Mucosa of stomach (tissue), 1 donor: Measurements from ENCODE around the gene FAM98B.

Experiments
- H3K27me3 ChIP-seq: one replicate; pipeline ENCODE4 v1.7.0; 2013; ENCODE audit warnings: mild to moderate bottlenecking, low read length; ENCODE audit not compliant: control insufficient read depth, insufficient read depth
- H3K36me3 ChIP-seq: one replicate; pipeline ENCODE4 v1.7.0; 2013; ENCODE audit warnings: low read length; ENCODE audit not compliant: control insufficient read depth, insufficient read depth
- H3K4me1 ChIP-seq: one replicate; pipeline ENCODE4 v1.7.0; 2013; ENCODE audit warnings: mild to moderate bottlenecking, low read length; ENCODE audit not compliant: control insufficient read depth, insufficient read depth
- H3K4me3 ChIP-seq: one replicate; pipeline ENCODE4 v1.7.0; 2013; ENCODE audit warnings: low read length
- H3K9ac ChIP-seq: one replicate; pipeline ENCODE4 v1.7.0; 2013; ENCODE audit warnings: mild to moderate bottlenecking, low read length, moderate library complexity
- H3K9me3 ChIP-seq: one replicate; pipeline ENCODE4 v1.7.0; 2013; ENCODE audit warnings: mild to moderate bottlenecking, low read length, moderate library complexity; ENCODE audit not compliant: control insufficient read depth
- donor health status: Pancreatic carcinoma.

The FAM98B gene

DNA sequence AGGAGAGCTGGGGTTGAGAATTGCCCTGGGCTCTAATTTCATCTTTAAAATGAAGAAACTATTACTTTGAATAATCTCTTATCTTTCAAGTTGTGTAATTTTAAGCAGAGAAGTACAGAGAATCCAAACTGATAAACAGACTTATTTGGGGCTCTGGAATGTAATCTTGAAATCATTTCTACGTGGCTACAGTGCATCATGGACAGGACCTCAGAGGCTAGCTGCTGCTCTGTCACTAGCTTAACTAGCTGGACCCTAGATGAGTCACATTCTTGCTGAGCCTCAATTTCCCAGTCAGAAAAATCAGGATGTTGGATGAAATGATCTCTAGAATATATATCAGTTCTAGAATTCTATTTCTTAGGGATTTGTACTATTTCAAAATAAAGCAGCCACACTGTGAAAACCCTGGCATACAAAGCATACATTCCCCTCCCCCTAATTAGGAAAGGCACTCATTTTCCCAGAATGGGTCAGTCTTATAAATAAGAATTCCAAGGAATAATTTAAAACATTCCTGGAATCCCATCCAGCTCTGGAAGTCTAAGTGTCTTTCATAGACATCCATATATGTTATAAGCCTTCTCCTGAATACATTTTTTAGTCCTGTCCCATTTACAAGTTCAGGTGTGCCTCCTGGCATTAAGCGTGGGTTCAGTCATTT is 63.5 kb downstream of the FAM98B start:
- Histone ChIP-seq H3K9ac (no peak overlapping the region), H3K27me3 (no peaks in the 10 kb centered on the region), H3K4me1 (no peaks in the 10 kb centered on the region), H3K36me3 (no peaks in the 10 kb centered on the region), H3K9me3 (no peaks in the 10 kb centered on the region), H3K4me3 (no peak overlapping the region)

DNA sequence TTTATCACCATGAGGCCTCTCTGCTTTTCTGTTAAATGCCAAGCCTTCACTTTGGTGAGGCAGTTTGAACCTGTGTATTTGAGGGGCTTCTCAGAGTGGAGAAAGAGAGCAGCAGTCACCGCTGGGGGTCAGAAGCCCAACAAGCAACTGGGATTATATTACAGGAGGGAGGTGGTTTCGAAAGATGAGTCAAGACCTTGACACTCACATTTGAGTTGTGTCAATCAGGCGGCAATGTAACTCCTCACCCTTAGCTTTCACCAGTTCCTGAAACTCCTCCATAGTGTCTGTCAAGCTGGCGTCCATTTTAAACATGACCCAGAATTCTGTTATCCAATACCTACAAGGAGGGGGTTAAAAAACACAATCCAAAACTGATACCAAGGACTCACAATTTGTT is 64.2 kb downstream of the FAM98B start:
- Histone ChIP-seq H3K4me1 (no peaks in the 10 kb centered on the region), H3K9ac (no peak overlapping the region), H3K9me3 (no peaks in the 10 kb centered on the region), H3K36me3 (no peaks in the 10 kb centered on the region), H3K27me3 (no peaks in the 10 kb centered on the region), H3K4me3 (no peak overlapping the region)

GRCh38 chr15:38520035-38520434 is 66.1 kb downstream of the FAM98B start:
- H3K4me1 ChIP-seq, result no peaks in the 10 kb centered on the region
- no peak overlapping the region for H3K4me3 ChIP-seq
- H3K9me3 ChIP-seq, result no peaks in the 10 kb centered on the region
- H3K9ac ChIP-seq, result no peak overlapping the region
- no peaks in the 10 kb centered on the region for H3K36me3 ChIP-seq
- no peaks in the 10 kb centered on the region for H3K27me3 ChIP-seq

DNA sequence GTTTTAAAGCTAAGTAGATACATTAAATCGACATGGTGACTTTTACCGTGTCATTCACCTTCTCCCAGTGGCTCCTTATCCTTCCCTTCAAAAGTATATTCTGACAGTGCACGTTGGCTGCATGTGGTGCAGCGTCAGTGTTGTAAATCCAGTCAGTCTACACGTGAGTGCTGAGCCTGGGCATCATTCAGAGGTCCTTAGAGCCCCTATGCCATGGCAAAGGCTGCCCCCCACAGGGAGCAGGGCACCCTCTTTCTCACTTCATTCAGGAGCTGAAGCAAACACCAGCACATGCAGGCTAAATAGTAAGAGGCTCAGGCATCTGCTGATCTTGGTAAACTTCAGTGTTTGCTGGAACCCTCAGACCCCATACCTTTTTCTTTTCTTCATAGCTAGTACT is 67.4 kb downstream of the FAM98B start:
- Histone ChIP-seq H3K4me1 (no peaks in the 10 kb centered on the region), H3K4me3 (no peak overlapping the region), H3K36me3 (no peaks in the 10 kb centered on the region), H3K9ac (no peak overlapping the region), H3K9me3 (no peaks in the 10 kb centered on the region), H3K27me3 (no peaks in the 10 kb centered on the region)

DNA sequence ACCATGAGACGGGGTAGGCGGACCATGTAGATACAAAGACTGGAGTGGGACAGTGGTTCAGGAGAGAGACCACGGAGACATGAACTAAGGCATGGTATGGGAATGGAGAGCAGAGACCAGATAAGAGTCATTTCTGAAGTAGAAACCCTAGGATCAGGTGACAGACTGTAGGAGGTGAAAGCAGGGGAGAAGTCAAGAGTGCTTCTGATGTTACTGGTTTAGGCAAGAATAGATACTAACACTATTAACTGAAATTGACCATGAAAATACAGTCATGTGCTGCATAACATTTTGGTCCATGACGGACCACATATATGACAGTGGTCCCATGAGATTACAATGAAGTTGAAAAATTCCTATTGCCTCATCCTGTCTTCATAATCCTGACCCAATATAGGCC is 69.0 kb downstream of the FAM98B start:
- Histone ChIP-seq H3K36me3 (no peaks in the 10 kb centered on the region), H3K4me1 (no peaks in the 10 kb centered on the region), H3K27me3 (no peaks in the 10 kb centered on the region), H3K4me3 (no peak overlapping the region), H3K9ac (no peak overlapping the region), H3K9me3 (no peaks in the 10 kb centered on the region)

GRCh38 chr15:38524156-38524555 is 70.2 kb downstream of the FAM98B start:
- H3K4me1 ChIP-seq, result no peaks in the 10 kb centered on the region
- no peak overlapping the region for H3K9ac ChIP-seq
- H3K36me3 ChIP-seq, result no peaks in the 10 kb centered on the region
- no peak overlapping the region for H3K4me3 ChIP-seq
- H3K27me3 ChIP-seq, result no peaks in the 10 kb centered on the region
- H3K9me3 ChIP-seq, result no peaks in the 10 kb centered on the region

DNA sequence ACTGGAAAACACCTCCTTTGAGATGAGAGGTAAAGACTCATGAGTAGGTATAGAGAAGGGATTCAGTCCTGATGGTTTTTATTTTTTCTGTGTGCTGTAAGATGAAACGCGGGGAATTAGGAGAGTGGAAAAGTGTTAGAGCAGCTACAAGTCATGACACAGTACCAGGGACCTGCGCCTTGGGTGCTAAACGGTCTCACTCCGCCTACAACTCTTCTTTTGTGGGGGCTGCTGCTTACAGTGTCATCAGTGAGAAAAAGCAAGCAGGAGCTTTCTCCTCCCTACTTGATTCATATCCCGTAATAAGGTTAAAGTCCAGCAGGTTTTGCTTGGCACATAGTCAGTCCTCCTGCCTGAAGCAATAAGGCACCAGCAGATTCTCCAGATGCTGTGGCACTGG is 71.6 kb downstream of the FAM98B start:
- Histone ChIP-seq H3K4me1 (peaks cover 3% of the 10 kb centered on the region), H3K36me3 (no peaks in the 10 kb centered on the region), H3K27me3 (no peaks in the 10 kb centered on the region), H3K9me3 (no peaks in the 10 kb centered on the region), H3K9ac (no peak overlapping the region), H3K4me3 (no peak overlapping the region)

GRCh38 chr15:38526158-38526557 is 72.2 kb downstream of the FAM98B start:
- no peaks in the 10 kb centered on the region for H3K9me3 ChIP-seq
- H3K27me3 ChIP-seq, result no peaks in the 10 kb centered on the region
- H3K36me3 ChIP-seq, result no peaks in the 10 kb centered on the region
- H3K4me1 ChIP-seq, result peaks cover 8% of the 10 kb centered on the region
- H3K4me3 ChIP-seq, result no peak overlapping the region
- no peak overlapping the region for H3K9ac ChIP-seq

DNA sequence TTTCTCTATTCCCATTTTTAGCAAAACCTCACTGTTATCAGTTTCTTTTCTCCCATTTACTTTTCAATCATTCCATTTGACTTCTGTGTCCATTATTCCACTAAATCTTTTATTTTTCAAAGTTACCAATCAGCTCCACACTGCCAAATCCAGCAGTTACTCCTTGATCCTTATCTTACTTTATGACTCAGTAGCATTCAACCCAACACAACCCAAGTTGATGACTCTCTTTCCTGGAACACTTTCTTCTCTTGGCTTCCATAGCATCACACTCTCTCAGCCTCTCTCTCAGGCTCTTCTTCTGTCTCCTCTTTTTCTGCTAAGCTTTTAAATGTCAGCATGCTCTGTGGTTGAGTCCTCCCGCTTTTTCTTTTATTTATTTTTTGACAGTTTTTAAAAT is 74.4 kb downstream of the FAM98B start:
- H3K27me3 ChIP-seq, result no peaks in the 10 kb centered on the region
- no peaks in the 10 kb centered on the region for H3K36me3 ChIP-seq
- no peak overlapping the region for H3K4me3 ChIP-seq
- peaks cover 8% of the 10 kb centered on the region for H3K4me1 ChIP-seq
- no peaks in the 10 kb centered on the region for H3K9me3 ChIP-seq
- no peak overlapping the region for H3K9ac ChIP-seq

GRCh38 chr15:38530113-38530512 is 76.2 kb downstream of the FAM98B start:
- Histone ChIP-seq H3K9me3 (no peaks in the 10 kb centered on the region), H3K4me3 (no peak overlapping the region), H3K27me3 (no peaks in the 10 kb centered on the region), H3K36me3 (no peaks in the 10 kb centered on the region), H3K4me1 (peaks cover 8% of the 10 kb centered on the region), H3K9ac (no peak overlapping the region)

GRCh38 chr15:38531509-38531908 is 77.6 kb downstream of the FAM98B start:
- Histone ChIP-seq H3K4me1 (peaks cover 8% of the 10 kb centered on the region), H3K9ac (no peak overlapping the region), H3K36me3 (no peaks in the 10 kb centered on the region), H3K27me3 (no peaks in the 10 kb centered on the region), H3K4me3 (no peak overlapping the region), H3K9me3 (no peaks in the 10 kb centered on the region)

- Histone ChIP-seq H3K4me3 (no peak overlapping the region), H3K27me3 (no peaks in the 10 kb centered on the region), H3K9ac (no peak overlapping the region)
These were observed 78.8 kb downstream of the FAM98B start for GRCh38 chr15:38532728-38533127.

GRCh38 chr15:38533416-38533915 is 79.5 kb downstream of the FAM98B start:
- H3K9me3 ChIP-seq, result no peaks in the 10 kb centered on the region
- no peaks in the 10 kb centered on the region for H3K36me3 ChIP-seq
- no peak overlapping the region for H3K4me3 ChIP-seq
- H3K4me1 ChIP-seq, result peaks cover 8% of the 10 kb centered on the region
- no peaks in the 10 kb centered on the region for H3K27me3 ChIP-seq
- H3K9ac ChIP-seq, result no peak overlapping the region

More at GRCh38 chr15:38532728-38533127, 78.8 kb downstream of the FAM98B start:
- H3K9me3 ChIP-seq, result no peaks in the 10 kb centered on the region
- no peaks in the 10 kb centered on the region for H3K36me3 ChIP-seq
- H3K4me1 ChIP-seq, result peaks cover 8% of the 10 kb centered on the region
